ENCODE measurements around the gene ZC2HC1B.

The ZC2HC1B gene

DNA sequence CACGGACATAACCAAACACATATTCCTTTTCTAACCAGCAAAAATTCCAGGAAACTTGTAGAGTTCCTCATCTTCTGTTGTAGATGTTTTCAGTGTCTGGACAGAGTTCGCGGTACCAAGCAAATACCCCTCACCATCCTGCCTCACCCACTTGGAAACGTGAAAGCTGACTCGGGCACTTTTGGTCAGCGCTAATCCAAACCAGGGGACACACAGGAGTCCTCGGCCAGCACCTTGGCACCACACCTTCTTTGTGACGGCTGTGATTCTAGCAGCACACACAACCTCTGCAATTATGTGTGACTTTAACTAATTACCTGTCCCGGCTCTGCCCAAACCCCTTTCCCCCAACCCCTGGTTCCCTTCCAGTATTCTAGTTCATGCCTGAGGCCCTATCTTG is 85.7 kb downstream of the ZC2HC1B start:
- peaks cover 10 to 24% (median 20%) of the 10 kb centered on the region in 4 experiments for H3K36me3 ChIP-seq (ENCODE audit: control insufficient read depth in 4 of 4, insufficient read depth in 4 of 4, low read length in 3 of 4)
- ChIA-PET CTCF (interaction anchor here (0.8 to 2.0 kb wide), 5 partner anchors 10 to 96 kb away, joined by 3 to 8 read pairs (median 4); no protein-coding TSS in a partner anchor), POLR2A (no interaction called here)
- no peak overlapping the region for H3K4me3 ChIP-seq (ENCODE audit: control insufficient read depth in 1 of 7, extremely low read depth in 1 of 7, insufficient read depth in 4 of 7, low read depth in 2 of 7, low read length in 6 of 7)
- peaks cover 0 to 6% (median 0%) of the 10 kb centered on the region in 5 experiments for H3K9me3 ChIP-seq (ENCODE audit: control extremely low read depth in 1 of 5, control insufficient read depth in 4 of 5, insufficient read depth in 2 of 5, low read depth in 1 of 5, low read length in 4 of 5)
- H3K27me3 ChIP-seq (replicated peaks in 2 of 5; ENCODE audit: control insufficient read depth in 4 of 5, insufficient read depth in 5 of 5, low read length in 4 of 5), result no peaks in the 10 kb centered on the region
- no peak for DNase-seq
- 95% methylated on average over 9 of the region's 9 CpGs for WGBS (ENCODE audit: insufficient coverage)
- no peak overlapping the region for H3K27ac ChIP-seq (ENCODE audit: insufficient read depth in 1 of 2, low read depth in 1 of 2, low read length in 2 of 2, poor library complexity in 1 of 2, severe bottlenecking in 2 of 2)
- no peaks in the 10 kb centered on the region for H3K4me1 ChIP-seq (ENCODE audit: control extremely low read depth in 1 of 4, control insufficient read depth in 4 of 4, insufficient read depth in 4 of 4, low read length in 3 of 4)

DNA sequence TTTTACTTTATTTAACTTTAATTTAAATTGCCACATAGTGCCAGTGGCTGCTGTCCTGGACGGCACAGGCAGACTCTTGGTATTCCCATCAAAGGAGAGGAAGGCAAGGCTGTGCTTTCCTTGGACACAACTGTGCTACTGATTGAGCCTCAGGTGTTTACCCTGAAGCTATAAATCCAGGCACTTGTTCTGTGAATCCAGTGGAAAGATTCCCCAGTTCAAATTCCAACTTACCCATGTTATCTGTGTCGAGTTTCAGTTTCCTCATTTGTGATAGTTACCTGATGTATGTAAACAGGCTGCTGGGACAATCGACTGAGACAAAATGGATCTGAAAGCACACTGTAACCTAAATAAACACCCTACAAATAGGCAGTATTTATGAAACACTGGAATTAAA is 86.6 kb downstream of the ZC2HC1B start:
- H3K9me3 ChIP-seq (ENCODE audit: control extremely low read depth in 1 of 5, control insufficient read depth in 4 of 5, insufficient read depth in 2 of 5, low read depth in 1 of 5, low read length in 4 of 5), result peaks cover 0 to 6% (median 0%) of the 10 kb centered on the region in 5 experiments
- no peaks in the 10 kb centered on the region for H3K4me1 ChIP-seq (ENCODE audit: control extremely low read depth in 1 of 4, control insufficient read depth in 4 of 4, insufficient read depth in 4 of 4, low read length in 3 of 4)
- no peak overlapping the region for H3K4me3 ChIP-seq (ENCODE audit: control insufficient read depth in 1 of 7, extremely low read depth in 1 of 7, insufficient read depth in 4 of 7, low read depth in 2 of 7, low read length in 6 of 7)
- no peak overlapping the region for H3K27ac ChIP-seq (ENCODE audit: insufficient read depth in 1 of 2, low read depth in 1 of 2, low read length in 2 of 2, poor library complexity in 1 of 2, severe bottlenecking in 2 of 2)
- POLR2A ChIA-PET, result no interaction called here
- H3K27me3 ChIP-seq (replicated peaks in 2 of 5; ENCODE audit: control insufficient read depth in 4 of 5, insufficient read depth in 5 of 5, low read length in 4 of 5), result no peaks in the 10 kb centered on the region
- no peak for DNase-seq
- H3K36me3 ChIP-seq (ENCODE audit: control insufficient read depth in 4 of 4, insufficient read depth in 4 of 4, low read length in 3 of 4), result peaks cover 10 to 24% (median 21%) of the 10 kb centered on the region in 4 experiments
- CTCF ChIA-PET, result interaction anchor here (1.0 to 2.0 kb wide), 4 partner anchors 9 to 95 kb away, joined by 3 to 8 read pairs (median 4); no protein-coding TSS in a partner anchor
- 100% methylated on average over 1 of the region's 3 CpGs for WGBS (ENCODE audit: insufficient coverage)

DNA sequence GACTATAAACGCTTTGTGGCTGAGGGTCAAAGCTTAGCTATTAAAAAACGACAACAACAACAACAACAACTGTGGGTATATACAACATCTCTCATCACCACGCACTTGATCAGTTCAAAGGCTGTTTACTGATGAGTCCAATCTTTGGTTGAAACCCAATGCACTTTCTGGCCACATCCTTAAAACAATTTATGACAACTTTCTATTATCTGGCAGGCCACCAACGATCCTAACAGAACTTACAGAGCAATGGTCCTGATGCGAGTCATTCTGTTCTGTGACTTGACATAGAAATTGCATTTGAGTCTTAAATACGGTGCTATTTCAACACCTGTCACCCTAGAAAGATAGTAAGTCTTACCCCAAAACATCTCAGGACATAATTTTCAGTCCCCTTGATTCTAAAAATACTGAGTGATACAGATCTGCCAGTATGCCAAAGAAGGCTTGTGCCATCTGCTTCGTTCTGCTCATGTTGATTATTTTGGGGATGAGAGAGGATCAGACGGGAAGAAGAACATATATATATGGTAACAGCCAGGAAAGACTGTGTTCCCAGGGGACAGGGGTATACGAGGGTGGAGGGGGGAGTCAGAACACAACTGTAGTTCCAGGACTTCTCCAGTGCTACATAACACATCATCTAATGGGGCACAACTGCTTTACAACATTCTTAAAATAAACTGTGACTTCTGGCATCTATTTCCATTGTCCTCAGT is 87.9 kb downstream of the ZC2HC1B start:
- ChIA-PET CTCF (interaction anchor here (1.6 to 2.7 kb wide), 3 partner anchors 9 to 13 kb away, joined by 6 to 19 read pairs (median 15); no protein-coding TSS in a partner anchor), POLR2A (no interaction called here)
- no peak for DNase-seq
- peaks cover 10 to 22% (median 20%) of the 10 kb centered on the region in 4 experiments for H3K36me3 ChIP-seq (ENCODE audit: control insufficient read depth in 4 of 4, insufficient read depth in 4 of 4, low read length in 3 of 4)
- no peaks in the 10 kb centered on the region for H3K4me1 ChIP-seq (ENCODE audit: control extremely low read depth in 1 of 4, control insufficient read depth in 4 of 4, insufficient read depth in 4 of 4, low read length in 3 of 4)
- WGBS (ENCODE audit: insufficient coverage), result 100% methylated on average over 6 of the region's 9 CpGs
- H3K9me3 ChIP-seq (ENCODE audit: control extremely low read depth in 1 of 5, control insufficient read depth in 4 of 5, insufficient read depth in 2 of 5, low read depth in 1 of 5, low read length in 4 of 5), result peaks cover 0 to 4% (median 0%) of the 10 kb centered on the region in 5 experiments
- no peak overlapping the region for H3K27ac ChIP-seq (ENCODE audit: insufficient read depth in 1 of 2, low read depth in 1 of 2, low read length in 2 of 2, poor library complexity in 1 of 2, severe bottlenecking in 2 of 2)
- no peak overlapping the region for H3K4me3 ChIP-seq (ENCODE audit: control insufficient read depth in 1 of 7, extremely low read depth in 1 of 7, insufficient read depth in 4 of 7, low read depth in 2 of 7, low read length in 6 of 7)
- H3K27me3 ChIP-seq (replicated peaks in 2 of 5; ENCODE audit: control insufficient read depth in 4 of 5, insufficient read depth in 5 of 5, low read length in 4 of 5), result no peaks in the 10 kb centered on the region

DNA sequence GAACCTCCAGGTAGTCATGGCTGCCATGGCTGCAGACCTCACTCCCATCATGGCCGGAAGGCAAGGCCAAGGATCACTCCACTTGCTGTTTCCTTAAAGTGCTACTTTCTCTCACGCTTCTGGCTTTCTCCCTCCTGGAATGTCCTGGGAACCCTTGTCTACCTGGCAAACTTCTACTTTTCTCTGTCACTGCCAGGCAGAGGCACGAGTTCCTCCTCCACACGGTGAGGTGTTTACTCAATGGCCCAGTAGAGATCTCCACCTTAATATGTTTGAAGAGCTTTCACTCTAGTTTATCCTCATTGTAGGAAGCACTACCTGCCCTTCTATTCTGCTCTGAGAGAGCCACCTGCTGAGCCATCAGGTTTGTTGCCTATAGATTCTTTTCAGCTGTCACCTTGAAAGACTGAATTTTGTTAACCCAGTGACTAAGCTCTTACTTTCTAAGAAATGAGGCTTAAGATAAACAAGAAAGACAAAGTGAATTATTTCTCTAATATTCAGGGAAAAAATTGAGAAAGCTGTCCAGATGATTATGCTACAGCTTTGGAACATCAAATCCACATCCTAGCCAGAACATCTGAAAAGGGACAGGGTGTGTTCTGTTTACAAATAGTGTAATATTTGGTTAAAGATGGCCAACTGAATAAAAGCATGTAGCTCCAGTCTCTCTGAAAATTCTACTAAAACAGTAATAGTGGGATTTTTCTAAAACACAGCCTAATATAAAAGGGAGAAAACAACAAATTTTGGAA is 88.8 kb downstream of the ZC2HC1B start:
- no peak for DNase-seq
- Histone ChIP-seq H3K4me3 (ENCODE audit: control insufficient read depth in 1 of 7, extremely low read depth in 1 of 7, insufficient read depth in 4 of 7, low read depth in 2 of 7, low read length in 6 of 7) (no peak overlapping the region), H3K36me3 (ENCODE audit: control insufficient read depth in 4 of 4, insufficient read depth in 4 of 4, low read length in 3 of 4) (peaks cover 5 to 13% (median 11%) of the 10 kb centered on the region in 4 experiments), H3K9me3 (ENCODE audit: control extremely low read depth in 1 of 5, control insufficient read depth in 4 of 5, insufficient read depth in 2 of 5, low read depth in 1 of 5, low read length in 4 of 5) (no peaks in the 10 kb centered on the region), H3K27me3 (replicated peaks in 2 of 5; ENCODE audit: control insufficient read depth in 4 of 5, insufficient read depth in 5 of 5, low read length in 4 of 5) (no peaks in the 10 kb centered on the region), H3K27ac (ENCODE audit: insufficient read depth in 1 of 2, low read depth in 1 of 2, low read length in 2 of 2, poor library complexity in 1 of 2, severe bottlenecking in 2 of 2) (no peak overlapping the region), H3K4me1 (ENCODE audit: control extremely low read depth in 1 of 4, control insufficient read depth in 4 of 4, insufficient read depth in 4 of 4, low read length in 3 of 4) (no peaks in the 10 kb centered on the region)
- 100% methylated on average over 2 of the region's 4 CpGs for WGBS (ENCODE audit: insufficient coverage)
- ChIA-PET CTCF (interaction anchor here (1.6 to 2.7 kb wide), 5 partner anchors 9 to 374 kb away, joined by 4 to 19 read pairs (median 11); no protein-coding TSS in a partner anchor), POLR2A (no interaction called here)

DNA sequence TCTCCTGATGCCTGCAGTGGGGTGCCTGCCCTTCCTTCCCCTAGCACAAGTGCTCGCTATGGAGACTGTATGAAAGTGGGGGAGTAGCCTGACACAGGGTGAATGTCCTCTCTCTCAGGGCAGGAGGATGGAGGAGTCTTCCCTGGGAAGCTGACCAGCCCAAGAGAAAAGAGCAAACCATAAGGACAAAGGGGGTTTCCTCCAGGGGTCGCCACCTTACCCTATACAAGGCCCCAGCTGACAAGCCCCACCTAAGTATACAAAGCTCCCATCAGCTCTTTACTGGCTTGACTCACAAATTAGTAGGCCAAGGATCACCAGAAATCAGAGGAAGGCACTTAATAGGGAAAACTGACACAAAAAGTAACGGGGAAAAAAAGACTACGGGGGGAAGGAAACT is 89.6 kb downstream of the ZC2HC1B start:
- DNase-seq, result no peak
- H3K36me3 ChIP-seq (ENCODE audit: control insufficient read depth in 4 of 4, insufficient read depth in 4 of 4, low read length in 3 of 4), result peaks cover 4 to 13% (median 10%) of the 10 kb centered on the region in 4 experiments
- ChIA-PET CTCF (interaction anchor here (1.6 to 2.7 kb wide), 5 partner anchors 10 to 375 kb away, joined by 4 to 19 read pairs (median 11); no protein-coding TSS in a partner anchor), POLR2A (no interaction called here)
- H3K4me1 ChIP-seq (ENCODE audit: control extremely low read depth in 1 of 4, control insufficient read depth in 4 of 4, insufficient read depth in 4 of 4, low read length in 3 of 4), result no peaks in the 10 kb centered on the region
- WGBS (ENCODE audit: insufficient coverage), result 100% methylated on average over 1 of the region's 4 CpGs
- H3K27ac ChIP-seq (ENCODE audit: insufficient read depth in 1 of 2, low read depth in 1 of 2, low read length in 2 of 2, poor library complexity in 1 of 2, severe bottlenecking in 2 of 2), result no peak overlapping the region
- no peaks in the 10 kb centered on the region for H3K9me3 ChIP-seq (ENCODE audit: control extremely low read depth in 1 of 5, control insufficient read depth in 4 of 5, insufficient read depth in 2 of 5, low read depth in 1 of 5, low read length in 4 of 5)
- H3K4me3 ChIP-seq (ENCODE audit: control insufficient read depth in 1 of 7, extremely low read depth in 1 of 7, insufficient read depth in 4 of 7, low read depth in 2 of 7, low read length in 6 of 7), result no peak overlapping the region
- H3K27me3 ChIP-seq (replicated peaks in 2 of 5; ENCODE audit: control insufficient read depth in 4 of 5, insufficient read depth in 5 of 5, low read length in 4 of 5), result no peaks in the 10 kb centered on the region

DNA sequence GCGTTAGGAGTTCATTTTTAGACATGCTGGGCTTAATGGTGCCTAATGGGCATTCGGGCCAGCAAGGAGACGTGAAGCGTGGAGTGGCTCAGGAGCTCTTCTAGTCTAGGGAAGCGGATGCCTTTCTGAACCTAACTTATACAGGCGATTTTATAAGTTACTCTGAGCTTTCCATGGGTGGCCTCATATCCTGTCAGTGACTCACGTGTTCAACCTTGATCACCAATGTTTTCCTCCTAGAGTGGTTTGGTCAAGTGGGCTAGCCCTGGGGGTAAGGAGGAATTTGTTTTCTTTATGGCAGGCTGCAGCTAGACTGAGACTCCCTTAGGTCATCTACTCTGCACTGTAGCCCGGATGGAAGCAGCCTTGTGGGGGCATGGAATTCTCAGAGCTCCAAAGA is 91.7 kb downstream of the ZC2HC1B start:
- 98% methylated on average over 5 of the region's 8 CpGs for WGBS (ENCODE audit: insufficient coverage)
- Histone ChIP-seq H3K4me3 (ENCODE audit: control insufficient read depth in 1 of 7, extremely low read depth in 1 of 7, insufficient read depth in 4 of 7, low read depth in 2 of 7, low read length in 6 of 7) (no peak overlapping the region), H3K36me3 (ENCODE audit: control insufficient read depth in 4 of 4, insufficient read depth in 4 of 4, low read length in 3 of 4) (peaks cover 9 to 23% (median 13%) of the 10 kb centered on the region in 4 experiments), H3K27ac (ENCODE audit: insufficient read depth in 1 of 2, low read depth in 1 of 2, low read length in 2 of 2, poor library complexity in 1 of 2, severe bottlenecking in 2 of 2) (no peak overlapping the region), H3K27me3 (replicated peaks in 2 of 5; ENCODE audit: control insufficient read depth in 4 of 5, insufficient read depth in 5 of 5, low read length in 4 of 5) (no peaks in the 10 kb centered on the region), H3K4me1 (ENCODE audit: control extremely low read depth in 1 of 4, control insufficient read depth in 4 of 4, insufficient read depth in 4 of 4, low read length in 3 of 4) (no peaks in the 10 kb centered on the region), H3K9me3 (ENCODE audit: control extremely low read depth in 1 of 5, control insufficient read depth in 4 of 5, insufficient read depth in 2 of 5, low read depth in 1 of 5, low read length in 4 of 5) (no peaks in the 10 kb centered on the region)
- ChIA-PET CTCF (interaction anchor here (1.0 to 1.8 kb wide), 9 partner anchors 8 to 163 kb away, joined by 3 to 7 read pairs (median 4); no protein-coding TSS in a partner anchor), POLR2A (no interaction called here)
- no peak for DNase-seq
